H1 (cell line): ENCODE data around the gene TNIP1. TPM values are rescaled to one million over a fixed set of nuclear protein-coding genes. Genes with fewer than 3 reads are reported as not detected.

Source experiments
- CTCF ChIA-PET: fragments of 300-600 bp; sonication (Branson Sonifier 250); formaldehyde crosslinking; loops from one replicate; lab custom pipeline; 2021; ENCODE audit not compliant: partially characterized antibody; lab: Charles Lee
- POLR2A ChIA-PET: fragments of 300-600 bp; sonication (Branson Sonifier 250); formaldehyde crosslinking; loops from one replicate; lab custom pipeline; 2021; ENCODE audit warnings: inconsistent platforms; ENCODE audit not compliant: partially characterized antibody; lab: Charles Lee
- DNase-seq, 2 experiments: peaks; one replicate each; pipeline versions ENCODE4 v3.0.0 to v3.0.0-alpha.2; 2010 to 2022; ENCODE audit warnings: low spot score in 2 of 2, low read depth in 1 of 2, mixed read lengths in 1 of 2
- FAIRE-seq: peaks from 2 replicates; lab custom pipeline; 2011; peaks lifted over from hg19 to GRCh38; lab: Jason Lieb, UNC
- H2AFZ ChIP-seq: 2 replicates; pipeline ENCODE4 v1.8.1; 2012; ENCODE audit warnings: low read length, inconsistent platforms
- H2AK5ac ChIP-seq: 2 replicates; pipeline ENCODE4 v1.6.1; 2013; ENCODE audit warnings: low read depth, low read length
- H2BK120ac ChIP-seq: replicated peaks from 2 replicates; pipeline ENCODE3; 2013; ENCODE audit warnings: low read depth, low read length, inconsistent platforms
- H2BK12ac ChIP-seq: 2 replicates; pipeline ENCODE4 v1.6.1; 2013; ENCODE audit warnings: low read depth, low read length
- H2BK15ac ChIP-seq: 2 replicates; pipeline ENCODE4 v1.6.1; 2013; ENCODE audit warnings: low read length
- H2BK20ac ChIP-seq: 2 replicates; pipeline ENCODE4 v1.6.1; 2013; ENCODE audit warnings: low read length
- H2BK5ac ChIP-seq: 2 replicates; pipeline ENCODE4 v1.6.1; 2013; ENCODE audit warnings: low read depth, low read length
- H3K14ac ChIP-seq: 2 replicates; pipeline ENCODE4 v1.6.1; 2013; ENCODE audit warnings: inconsistent platforms; ENCODE audit not compliant: insufficient read length
- H3K18ac ChIP-seq: 2 replicates; pipeline ENCODE4 v1.6.1; 2013; ENCODE audit warnings: low read length; ENCODE audit errors: extremely low read depth
- H3K23ac ChIP-seq: 2 replicates; pipeline ENCODE4 v1.6.1; 2013; ENCODE audit warnings: inconsistent platforms; ENCODE audit not compliant: insufficient read length
- H3K23me2 ChIP-seq: 2 replicates; pipeline ENCODE4 v1.6.1; 2013; ENCODE audit warnings: low read depth, low read length
- H3K27ac ChIP-seq: 2 replicates; pipeline ENCODE4 v1.6.1; 2011; ENCODE audit warnings: low read depth, low read length, inconsistent platforms
- H3K27me3 ChIP-seq, 4 experiments: replicated peaks in 1 of 4; 1 replicate in 1 of 4; 2 replicates in 3 of 4; pipeline versions ENCODE4 v1.6.1 to v1.8.1; 2011 to 2013; ENCODE audit warnings: low read length in 3 of 4, mild to moderate bottlenecking in 3 of 4, inconsistent platforms in 2 of 4, mixed read lengths in 2 of 4, moderate library complexity in 1 of 4; ENCODE audit not compliant: control insufficient read depth in 3 of 4, insufficient read depth in 3 of 4; ENCODE audit errors: extremely low read depth in 1 of 4
- H3K36me3 ChIP-seq, 4 experiments: 2 replicates each; pipeline versions ENCODE4 v1.6.1 to v1.8.1; 2011 to 2013; ENCODE audit warnings: mild to moderate bottlenecking in 4 of 4, low read length in 3 of 4, moderate library complexity in 2 of 4, control low read depth in 1 of 4, inconsistent platforms in 1 of 4; ENCODE audit not compliant: insufficient read depth in 4 of 4, control insufficient read depth in 2 of 4
- H3K4ac ChIP-seq: replicated peaks from 2 replicates; pipeline ENCODE3; 2013; ENCODE audit warnings: low read length, low read depth, mixed read lengths, inconsistent platforms; ENCODE audit not compliant: insufficient read length
- H3K4me1 ChIP-seq, 4 experiments: replicated peaks in 1 of 4; 1 replicate in 1 of 4; 2 replicates in 3 of 4; pipeline versions ENCODE4 v1.6.1 to v1.8.1; 2011 to 2013; ENCODE audit warnings: low read length in 3 of 4, inconsistent platforms in 2 of 4, mixed read lengths in 1 of 4; ENCODE audit not compliant: insufficient read depth in 4 of 4, control insufficient read depth in 3 of 4
- H3K4me2 ChIP-seq, 2 experiments: 2 replicates each; pipeline versions ENCODE4 v1.6.1 to v1.8.1; 2011 to 2013; ENCODE audit warnings: low read depth in 2 of 2, low read length in 2 of 2, control low read depth in 1 of 2, inconsistent platforms in 1 of 2, mild to moderate bottlenecking in 1 of 2; ENCODE audit not compliant: insufficient read depth in 1 of 2
- H3K4me3 ChIP-seq, 4 experiments: fragments of 200-600, 300-600 bp in 1 of 4; sonication (generic), shearing (Covaris generic), sonication (Bioruptor Twin) in 1 of 4; 2 replicates each; pipeline versions ENCODE4 v1.5.1 to v1.8.1; 2011 to 2016; ENCODE audit warnings: low read length in 4 of 4, low read depth in 3 of 4, control low read depth in 2 of 4, inconsistent platforms in 2 of 4, mild to moderate bottlenecking in 2 of 4, mixed read lengths in 1 of 4, moderate library complexity in 1 of 4; ENCODE audit not compliant: insufficient read depth in 2 of 4; ENCODE audit errors: extremely low read depth in 1 of 4
- H3K56ac ChIP-seq: replicated peaks from 2 replicates; pipeline ENCODE3; 2013; ENCODE audit warnings: low read depth, mild to moderate bottlenecking, mixed read lengths, low read length, inconsistent platforms; ENCODE audit not compliant: insufficient read length
- H3K79me1 ChIP-seq: 2 replicates; pipeline ENCODE4 v1.6.1; 2013; ENCODE audit warnings: low read depth, low read length, control low read depth
- H3K79me2 ChIP-seq, 2 experiments: 2 replicates each; pipeline versions ENCODE4 v1.6.1 to v1.8.1; 2012 to 2013; ENCODE audit warnings: low read length in 2 of 2, mild to moderate bottlenecking in 2 of 2, inconsistent platforms in 1 of 2; ENCODE audit not compliant: insufficient read depth in 2 of 2, control insufficient read depth in 1 of 2
- H3K9ac ChIP-seq, 4 experiments: replicated peaks in 1 of 4; 1 replicate in 1 of 4; 2 replicates in 3 of 4; pipeline versions ENCODE4 v1.6.1 to v1.8.1; 2011 to 2013; ENCODE audit warnings: low read depth in 3 of 4, low read length in 3 of 4, control low read depth in 2 of 4, mild to moderate bottlenecking in 2 of 4, moderate library complexity in 2 of 4, inconsistent platforms in 1 of 4; ENCODE audit errors: extremely low read depth in 1 of 4
- H3K9me3 ChIP-seq, 2 experiments: 2 replicates each; pipeline versions ENCODE4 v1.6.1 to v1.8.1; 2012 to 2013; ENCODE audit warnings: mild to moderate bottlenecking in 2 of 2, moderate library complexity in 2 of 2, control low read depth in 1 of 2, inconsistent platforms in 1 of 2, low read depth in 1 of 2, low read length in 1 of 2, mixed read lengths in 1 of 2; ENCODE audit not compliant: insufficient read depth in 2 of 2
- H4K20me1 ChIP-seq, 2 experiments: replicated peaks in 1 of 2; 2 replicates each; pipeline versions ENCODE3 to v1.8.1; 2011 to 2013; ENCODE audit warnings: inconsistent platforms in 2 of 2, low read length in 2 of 2, mild to moderate bottlenecking in 1 of 2; ENCODE audit not compliant: insufficient read depth in 2 of 2, control insufficient read depth in 1 of 2
- H4K5ac ChIP-seq: 2 replicates; pipeline ENCODE4 v1.6.1; 2013; ENCODE audit warnings: low read length, low read depth, mixed read lengths, inconsistent platforms; ENCODE audit not compliant: insufficient read length
- H4K8ac ChIP-seq: 2 replicates; pipeline ENCODE4 v1.8.0; 2013; ENCODE audit warnings: mild to moderate bottlenecking, moderate library complexity, low read length, inconsistent platforms; ENCODE audit not compliant: insufficient read depth; ENCODE audit errors: extremely low read depth
- H4K91ac ChIP-seq: replicated peaks from 2 replicates; pipeline ENCODE3; 2013; ENCODE audit warnings: low read length, mixed read lengths, inconsistent platforms; ENCODE audit not compliant: insufficient read length
- CTBP2 ChIP-seq: IDR thresholded peaks from 2 replicates; pipeline ENCODE4 v1.7.0; 2011; ENCODE audit warnings: borderline replicate concordance, mild to moderate bottlenecking, moderate library complexity, mixed read lengths, low read length; ENCODE audit not compliant: insufficient read depth, insufficient read length
- E2F6 ChIP-seq: IDR thresholded peaks from 2 replicates; pipeline ENCODE4 v1.6.1; 2012; ENCODE audit warnings: inconsistent platforms
- FOSL1 ChIP-seq: IDR thresholded peaks from 2 replicates; pipeline ENCODE4 v1.6.1; 2011; ENCODE audit warnings: mild to moderate bottlenecking, low read depth, low read length, moderate library complexity; ENCODE audit not compliant: insufficient read depth
- RAD21 ChIP-seq, 2 experiments: IDR thresholded peaks in 1 of 2; conservative IDR thresholded peaks in 1 of 2; 2 replicates each; pipeline ENCODE4 v1.6.1; 2011; ENCODE audit warnings: low read depth in 2 of 2, low read length in 2 of 2, improper control_type of control experiment in 1 of 2, inconsistent platforms in 1 of 2, mild to moderate bottlenecking in 1 of 2, moderate library complexity in 1 of 2
- RFX5 ChIP-seq: IDR thresholded peaks from 2 replicates; pipeline ENCODE4 v1.6.1; 2011; ENCODE audit warnings: low read depth, low read length, improper control_type of control experiment, borderline replicate concordance
- SP1 ChIP-seq: IDR thresholded peaks from 2 replicates; pipeline ENCODE4 v1.6.1; 2011; ENCODE audit warnings: low read depth, low read length
- SP4 ChIP-seq: IDR thresholded peaks from 2 replicates; pipeline ENCODE4 v1.6.1; 2012; ENCODE audit warnings: low read length, inconsistent platforms
- USF2 ChIP-seq: IDR thresholded peaks from 2 replicates; pipeline ENCODE4 v1.6.1; 2011; ENCODE audit warnings: low read length, improper control_type of control experiment
- YY1 ChIP-seq: IDR thresholded peaks from 2 replicates; pipeline ENCODE4 v1.6.1; 2011; ENCODE audit warnings: low read depth, mild to moderate bottlenecking, low read length
- WGBS, 2 experiments: shearing (Covaris generic) in 1 of 2; methylation state at CpG; one replicate each; pipeline versions ENCODE4 v1.1.6 to v1.1.7; 2013 to 2015; ENCODE audit warnings: low lambda C conversion rate in 2 of 2, mixed read lengths in 2 of 2, inconsistent platforms in 1 of 2, low coverage in 1 of 2, missing lambda C conversion rate in 1 of 2; ENCODE audit not compliant: insufficient replicate concordance in 2 of 2, insufficient coverage in 1 of 2, insufficient read length in 1 of 2; ENCODE audit errors: extremely low coverage in 1 of 2, missing lambda C conversion rate in 1 of 2; 5-methylcytosine and 5-hydroxymethylcytosine counted together
- polyA plus RNA-seq, 7 experiments: library from polyadenylated mRNA; depleted of rRNA in 3 of 7; stranded (reverse) in 5 of 7; unstranded in 2 of 7; fragments of >200 nt in 5 of 7; fragments of 200-250 nt in 2 of 7; gene quantifications; 1 replicate in 5 of 7; 2 replicates in 1 of 7; 4 replicates in 1 of 7; pipeline versions ENCODE4 v1.2.1 to v1.2.3, GENCODE V29; 2011 to 2013; ENCODE audit warnings: missing spikeins in 2 of 7, mixed read lengths in 2 of 7
- total RNA-seq: library from RNA; stranded (reverse); fragmentation: NEBNext Ultra II Directional; extraction: Animal tissue kit (Norgen Biotek cat#: 25700); gene quantifications from 2 replicates; pipeline ENCODE4 v1.2.1, GENCODE V29; 2021

The TNIP1 gene
- total and polyA plus RNA-seq, 2 of the 8 experiments (the other 6 are each of a cell fraction or from before 2014, with no cell fraction given), result 14.2 to 31.9 TPM

GRCh38 chr5:151028717-151029116 lies 52.1 kb downstream of the TNIP1 start:
- Histone ChIP-seq H2BK20ac (no peak overlapping the region), H3K56ac (no peak overlapping the region), H4K5ac (no peak overlapping the region), H2AK5ac (no peak overlapping the region), H2BK120ac (no peak overlapping the region), H3K27me3 (no peaks in the 10 kb centered on the region), H3K36me3 (peaks cover 0 to 3% (median under 1%) of the 10 kb centered on the region in 4 experiments; a peak in 3 of 8 replicates), H4K20me1 (peaks cover 0 to 3% of the 10 kb centered on the region in 2 experiments), H3K18ac (no peak overlapping the region), H3K23ac (no peak overlapping the region), H4K8ac (no peak overlapping the region), H3K79me1 (no peaks in the 10 kb centered on the region; the same call in 1 of the 2 replicates), H2BK5ac (no peak overlapping the region), H3K4ac (no peak overlapping the region), H3K27ac (no peak overlapping the region), H2AFZ (no peak overlapping the region), H2BK15ac (no peak overlapping the region), H3K9ac (no peak overlapping the region; a peak in 1 of 7 replicates), H3K14ac (no peak overlapping the region), H3K79me2 (no peaks in the 10 kb centered on the region), H3K9me3 (no peaks in the 10 kb centered on the region), H3K4me3 (no peak overlapping the region), H3K4me1 (no peaks in the 10 kb centered on the region), H3K23me2 (no peaks in the 10 kb centered on the region), H4K91ac (no peak overlapping the region), H3K4me2 (no peak overlapping the region), H2BK12ac (no peak overlapping the region)
- TF ChIP-seq SP4 (no peak), RAD21 (IDR thresholded peaks at IDR 0.05 in 1 of 2, conservative IDR thresholded peaks at IDR 0.05 in 1 of 2; ENCODE audit: low read depth in 2 of 2, low read length in 2 of 2) (no peak), RFX5 (no peak), YY1 (no peak), CTBP2 (no peak), FOSL1 (no peak), USF2 (no peak), E2F6 (no peak), SP1 (no peak)
- 96% methylated on average over 8 of the region's 8 CpGs; no CpG with 5 or more reads in 1 of the 2 experiments for WGBS, 2 experiments
- POLR2A ChIA-PET, result interaction anchor here (1.1 kb wide), 1 partner anchor 11 kb away, joined by 3 read pairs; no protein-coding TSS in a partner anchor
- CTCF ChIA-PET, result interaction anchor here (1.1 to 5.2 kb wide), 3 partner anchors 19 to 97 kb away, joined by 3 to 38 read pairs (median 25); no protein-coding TSS in a partner anchor
- FAIRE-seq (no peak), DNase-seq (no peak)
